SKM-1 (cell line): ENCODE measurements around the gene PKP2.
"Not testable (repeated sequence)": the region's sequence is repeated elsewhere in the genome, so short reads cannot be mapped to it uniquely, and the experiment has no call there.

Experiments
- DNase-seq: peaks from one replicate; lab custom pipeline; 2025; ENCODE audit not compliant: unreplicated experiment; lab: John Stamatoyannopoulos, UW

PKP2 gene

GRCh38 chr12:32864731-32865130 is 31.8 kb downstream of the PKP2 start:
- no peak for DNase-seq

- DNase-seq: no peak
Measured at GRCh38 chr12:32863128-32863527, 33.4 kb downstream of the PKP2 start.

GRCh38 chr12:32861658-32862057 is 34.9 kb downstream of the PKP2 start:
- not testable (repeated sequence) for DNase-seq

GRCh38 chr12:32860192-32860591 is 36.4 kb downstream of the PKP2 start:
- no peak for DNase-seq

DNA sequence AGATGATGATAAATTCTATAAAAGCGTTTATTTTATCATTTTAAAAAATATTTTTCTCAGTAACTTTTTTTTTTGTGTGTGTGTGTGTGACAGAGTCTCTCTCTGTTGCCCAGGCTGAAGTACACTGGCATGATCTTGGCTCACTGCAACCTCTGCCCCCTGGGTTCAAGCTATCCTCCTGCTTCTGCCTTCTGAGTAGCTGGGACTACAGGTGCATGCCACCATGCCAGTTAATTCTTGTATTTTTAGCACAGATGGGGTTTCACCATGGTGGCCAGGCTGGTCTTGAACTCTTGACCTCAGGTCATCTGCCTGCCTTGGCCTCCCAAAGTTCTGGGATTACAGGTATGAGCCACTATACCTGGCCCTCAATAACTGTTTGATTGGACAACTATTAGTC is 37.2 kb downstream of the PKP2 start:
- no peak for DNase-seq

DNA sequence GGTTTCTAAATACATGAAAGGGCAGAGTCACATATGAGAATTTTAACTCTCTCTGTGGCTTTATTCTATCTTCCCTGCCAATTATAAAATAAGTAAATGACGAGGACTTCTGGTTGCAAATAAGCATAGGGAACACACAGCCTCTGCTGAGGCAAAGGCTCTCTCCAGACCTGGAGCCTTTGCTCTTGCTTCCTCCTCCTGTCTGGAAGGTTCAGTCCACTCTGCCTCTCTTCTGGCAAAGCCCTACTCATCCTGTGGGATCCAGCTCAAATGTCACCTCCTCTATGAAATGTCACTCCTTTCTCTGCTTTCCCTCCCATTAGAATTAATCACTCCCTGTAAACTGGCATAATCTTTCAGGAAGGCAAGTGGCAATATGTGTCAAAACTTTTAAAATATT is 41.9 kb downstream of the PKP2 start:
- DNase-seq: no peak

DNA sequence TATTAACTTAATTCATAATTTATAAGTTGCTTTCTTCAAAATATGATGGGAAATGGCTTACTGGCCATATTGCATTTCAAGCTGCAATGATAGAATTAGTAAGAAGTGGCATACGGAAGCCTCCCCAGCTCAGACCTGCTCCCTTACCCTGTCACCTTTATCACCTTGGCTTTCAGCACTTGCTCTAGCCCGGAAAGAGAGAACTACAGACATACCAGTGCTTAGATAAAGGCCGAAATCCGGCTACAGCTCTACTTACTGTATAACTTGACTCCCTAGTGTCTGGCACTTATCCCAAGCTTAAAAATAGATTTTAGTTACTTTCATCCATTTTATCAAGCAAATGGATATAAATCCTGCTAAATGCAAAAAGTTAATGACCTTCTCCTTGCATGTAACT is 42.5 kb downstream of the PKP2 start:
- no peak for DNase-seq

DNA sequence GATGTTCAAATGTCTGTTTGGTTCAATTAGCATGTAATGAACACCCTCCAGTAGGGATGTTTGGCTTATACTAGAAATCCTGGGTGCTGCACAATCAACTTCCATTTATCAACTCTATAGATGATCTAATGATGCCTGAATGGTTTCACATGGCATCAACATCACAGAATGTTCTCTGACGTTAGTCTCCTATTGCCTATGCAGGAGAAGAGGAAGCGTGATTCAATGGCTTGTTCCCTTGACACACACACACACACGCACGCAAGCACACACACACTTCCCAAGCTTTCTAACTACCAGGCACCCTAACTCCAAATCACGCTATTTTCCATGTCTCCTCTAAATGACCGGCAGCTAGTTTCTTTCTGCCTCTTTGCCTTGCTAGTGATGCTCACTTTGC is 49.3 kb downstream of the PKP2 start:
- DNase-seq: no peak

DNA sequence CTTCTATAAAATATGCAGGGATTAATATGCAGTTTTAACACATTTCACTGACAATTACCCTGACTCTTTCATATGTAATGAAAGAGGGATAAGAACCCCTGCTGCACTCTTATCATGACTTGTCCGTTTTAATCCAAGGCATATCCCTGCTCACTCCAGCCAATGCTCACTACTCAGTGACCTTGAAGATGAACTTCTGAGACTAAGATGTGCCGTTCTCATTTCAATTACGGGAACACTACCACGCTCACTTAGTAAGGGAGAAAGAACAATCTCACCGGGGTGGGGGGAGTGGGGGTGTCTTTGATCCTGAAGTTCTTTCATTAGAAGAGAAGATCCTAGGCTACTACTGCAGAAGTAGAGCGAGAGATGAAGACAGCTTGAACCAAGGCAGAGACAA is 50.5 kb downstream of the PKP2 start:
- no peak for DNase-seq

- no peak for DNase-seq
Measured at GRCh38 chr12:32843528-32844095, 53.0 kb downstream of the PKP2 start.

DNA sequence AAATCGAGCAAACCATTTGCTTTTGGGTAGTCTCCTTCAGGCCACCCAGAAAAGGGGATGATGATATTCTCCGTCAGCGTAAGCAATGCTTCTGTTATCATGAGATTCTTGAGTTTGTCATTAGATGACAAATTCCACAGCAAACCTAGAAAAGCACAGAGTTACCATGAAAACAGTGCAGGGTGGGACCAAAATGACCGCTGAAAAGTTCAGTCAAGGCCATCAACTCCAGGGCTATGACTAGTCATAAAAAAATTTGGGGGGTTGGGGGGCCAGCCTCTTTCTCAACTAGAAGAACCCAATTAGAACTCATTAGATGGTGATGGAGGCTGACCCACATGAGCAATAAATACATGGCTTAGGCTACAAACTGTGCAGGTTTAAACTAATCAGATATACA is 55.5 kb downstream of the PKP2 start:
- DNase-seq: no peak

GRCh38 chr12:32839828-32840227 is 56.7 kb downstream of the PKP2 start:
- DNase-seq: no peak

DNA sequence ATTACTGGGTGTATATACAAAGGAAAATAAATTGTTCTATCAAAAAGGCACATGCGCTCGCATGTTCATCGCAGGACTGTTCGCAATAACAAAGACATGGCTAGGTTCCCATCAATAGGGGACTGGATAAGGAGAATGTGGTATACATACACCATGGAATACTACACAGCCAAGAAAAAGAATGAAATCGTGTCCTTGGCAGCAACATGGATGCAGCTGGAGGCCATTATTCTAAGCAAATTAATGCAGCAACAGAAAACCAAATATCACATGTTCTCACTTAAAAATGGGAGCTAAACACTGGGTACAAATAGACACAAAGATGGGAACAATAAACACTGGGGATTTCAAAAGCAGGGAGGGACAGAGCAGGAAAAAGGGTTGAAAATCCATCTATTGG is 58.6 kb downstream of the PKP2 start:
- no peak for DNase-seq

GRCh38 chr12:32836710-32837109 is 59.9 kb downstream of the PKP2 start:
- DNase-seq: no peak

GRCh38 chr12:32834122-32834521 is 62.5 kb downstream of the PKP2 start:
- no peak for DNase-seq

DNA sequence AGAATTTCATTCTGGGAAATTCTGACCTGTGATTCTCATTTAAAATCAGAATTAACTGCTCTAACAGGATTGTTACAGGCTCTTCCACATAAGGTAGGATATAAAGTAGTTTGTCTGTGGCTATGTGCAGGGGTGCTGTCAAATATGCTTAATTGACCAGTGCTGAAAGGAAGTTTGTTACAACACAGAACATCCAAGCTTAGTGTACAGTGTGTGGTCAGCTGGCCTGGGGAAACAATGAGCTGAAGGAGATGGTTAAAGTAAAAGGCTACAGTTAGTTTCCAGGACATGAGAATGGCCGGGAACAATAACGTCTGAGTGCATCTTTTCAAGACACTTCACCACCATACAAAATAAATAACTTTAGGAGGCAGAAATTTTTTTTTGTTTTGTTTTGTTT is 68.0 kb downstream of the PKP2 start:
- DNase-seq: no peak

GRCh38 chr12:32828120-32828519 is 68.5 kb downstream of the PKP2 start:
- no peak for DNase-seq

- no peak for DNase-seq
Measured at GRCh38 chr12:32826807-32827412, 69.7 kb downstream of the PKP2 start.

GRCh38 chr12:32824596-32824995 is 72.0 kb downstream of the PKP2 start:
- no peak for DNase-seq

- no peak for DNase-seq
Measured at GRCh38 chr12:32822344-32822743, 74.2 kb downstream of the PKP2 start.

- no peak for DNase-seq
Measured at GRCh38 chr12:32821710-32822109, 74.9 kb downstream of the PKP2 start.

DNA sequence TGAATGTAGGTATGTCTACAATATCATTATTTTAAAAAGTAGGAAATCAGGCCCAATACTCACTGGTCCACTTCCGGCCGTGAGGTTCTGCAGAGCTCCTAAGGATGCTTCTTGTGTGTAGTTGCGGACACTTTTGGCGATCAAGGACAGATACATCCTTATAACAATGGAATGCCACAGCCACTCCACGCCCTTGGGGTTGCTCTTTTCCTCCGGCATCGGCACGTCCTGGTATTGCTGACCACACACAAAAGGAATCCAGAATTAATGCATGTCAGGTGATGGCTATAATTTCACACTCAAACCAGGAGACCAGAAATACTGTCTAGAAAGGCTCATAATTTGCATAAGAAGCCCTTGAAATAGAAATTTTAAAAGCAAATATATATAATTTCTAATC is 75.3 kb downstream of the PKP2 start:
- DNase-seq: no peak

- no peak for DNase-seq
Measured at GRCh38 chr12:32820376-32820931, 76.1 kb downstream of the PKP2 start.
